Middle frontal gyrus (tissue), 1 donor: ENCODE data around the gene SP3.

Source experiments
- DNase-seq: peaks from one replicate; pipeline ENCODE4 v3.0.0-alpha.2; 2015; ENCODE audit warnings: low spot score; ENCODE audit errors: extremely low spot score

SP3 gene

DNA sequence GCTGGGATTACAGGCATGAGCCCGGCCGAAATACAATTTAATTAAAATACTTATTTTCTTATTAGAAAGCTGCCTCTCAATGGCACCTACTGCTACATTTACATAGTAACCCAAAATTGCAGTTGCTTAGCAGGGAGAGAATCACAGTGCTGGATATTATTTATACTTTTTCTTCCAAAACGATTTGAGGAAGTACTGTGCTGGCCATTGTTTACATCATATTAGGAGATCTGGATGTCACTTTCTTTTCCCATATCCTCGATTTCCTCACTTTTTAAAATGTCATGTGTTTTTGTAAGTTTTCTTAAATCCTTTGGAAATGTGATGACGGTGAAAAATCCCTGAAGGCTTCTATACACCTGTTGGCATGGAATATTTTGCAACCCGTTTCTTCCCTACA, 3.4 kb upstream of the SP3 start:
- no peak for DNase-seq

DNA sequence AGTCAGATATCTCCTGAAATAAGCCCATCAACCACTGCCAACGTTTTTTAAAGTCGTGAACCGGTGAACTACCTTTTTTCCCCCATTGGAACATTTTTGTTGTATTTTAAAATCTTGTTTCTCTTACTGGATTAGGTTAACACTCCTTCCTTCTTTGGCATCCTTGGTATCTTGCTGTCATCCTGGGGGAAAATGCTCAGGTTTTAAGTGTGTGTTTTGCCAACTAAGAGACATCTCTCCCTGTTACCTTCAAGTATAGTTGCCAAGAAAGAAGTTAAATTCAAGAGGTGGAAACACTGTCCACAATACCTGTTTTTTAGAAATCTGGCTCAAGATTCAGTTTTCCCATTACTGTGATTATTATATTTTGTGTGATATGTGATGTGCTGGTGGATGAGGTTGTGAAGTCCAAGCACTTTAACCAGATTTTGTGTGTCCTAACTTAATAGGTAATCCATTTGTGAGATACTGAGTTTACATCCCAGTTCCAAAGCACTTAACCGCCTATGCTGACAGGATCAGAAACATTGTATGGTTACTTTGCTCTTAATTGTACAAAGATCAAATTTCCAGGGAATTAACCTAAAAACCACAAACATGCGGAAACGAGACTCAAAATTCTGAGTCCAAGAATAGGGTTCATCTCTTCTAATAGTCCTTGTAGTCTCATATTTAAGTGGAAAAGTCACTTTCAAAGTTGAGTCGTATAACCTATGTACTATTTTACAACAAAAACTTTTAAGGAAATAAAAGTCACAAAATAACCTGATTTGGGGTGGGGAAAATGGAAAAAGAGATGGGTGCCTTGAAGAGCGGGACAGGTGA, 1.3 kb upstream of the SP3 start:
- DNase-seq: no peak

DNA sequence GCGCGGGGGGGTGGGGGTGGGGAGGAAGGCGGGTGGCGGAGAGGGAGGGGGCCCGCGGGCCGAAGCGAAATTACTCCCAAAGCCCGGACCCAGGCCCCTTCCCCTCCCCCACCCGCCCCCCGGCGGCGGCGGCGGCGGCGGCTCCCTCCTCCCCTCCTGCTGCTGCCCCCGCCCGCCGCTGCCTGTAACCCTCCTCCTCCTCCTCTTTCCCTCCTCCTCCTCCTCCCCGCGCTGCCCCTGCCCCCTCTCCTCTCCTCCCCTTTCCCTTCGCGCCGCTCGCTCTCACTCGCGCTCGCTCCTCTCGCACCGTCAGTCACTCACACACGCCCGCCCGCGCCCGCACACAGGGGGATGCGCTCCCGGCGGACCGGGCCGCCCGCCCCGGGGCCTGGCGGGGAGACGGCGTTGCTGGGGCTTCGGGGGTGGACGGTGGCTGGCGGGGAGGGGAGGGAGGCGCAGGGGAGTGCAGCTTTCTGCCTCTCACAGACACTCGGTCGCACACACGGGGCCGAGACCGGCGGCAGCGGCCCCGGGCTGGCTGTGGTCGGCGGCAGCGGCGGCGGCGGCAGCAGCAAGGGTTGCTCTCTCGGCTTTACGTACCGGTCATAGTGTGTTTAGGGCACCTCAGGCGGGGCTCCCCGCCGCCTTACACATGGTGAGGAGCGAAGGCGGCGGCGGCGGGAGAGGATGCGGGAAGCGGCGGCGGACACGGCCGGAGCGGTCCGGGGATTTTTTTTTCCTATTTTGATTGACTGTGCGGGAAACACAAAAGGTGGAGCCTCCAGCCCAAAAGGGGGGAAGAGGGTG, 405 bp downstream of the SP3 start:
- DNase-seq: peak; percentile 38

- peak; percentile 53 for DNase-seq
These were observed 1.2 kb downstream of the SP3 start for GRCh38 chr2:173963817-173964564.

GRCh38 chr2:173963323-173963816, 1.8 kb downstream of the SP3 start:
- DNase-seq: peak; percentile 16

- DNase-seq: no peak
These were observed 2.5 kb downstream of the SP3 start for GRCh38 chr2:173962583-173963110.

DNA sequence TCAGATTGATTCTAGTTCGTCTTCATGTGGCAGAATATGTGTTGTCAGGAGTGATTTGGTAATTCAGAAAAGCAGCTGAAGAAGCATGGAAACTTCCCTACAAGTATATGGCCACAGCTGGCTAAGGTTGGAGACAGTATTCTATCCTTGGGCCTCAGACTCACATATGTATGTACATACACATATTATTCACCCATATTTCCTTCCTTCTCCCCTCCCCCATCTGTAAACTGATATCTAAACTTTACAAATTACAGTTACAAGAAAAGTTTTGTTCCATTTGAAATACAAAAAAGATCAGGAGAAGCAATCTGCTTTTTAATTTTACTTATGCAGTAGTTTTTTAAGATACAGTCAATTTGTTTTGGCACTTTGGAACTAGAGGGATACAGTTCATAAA, 3.1 kb downstream of the SP3 start:
- no peak for DNase-seq

GRCh38 chr2:173961346-173961705, 3.8 kb downstream of the SP3 start:
- no peak for DNase-seq

DNA sequence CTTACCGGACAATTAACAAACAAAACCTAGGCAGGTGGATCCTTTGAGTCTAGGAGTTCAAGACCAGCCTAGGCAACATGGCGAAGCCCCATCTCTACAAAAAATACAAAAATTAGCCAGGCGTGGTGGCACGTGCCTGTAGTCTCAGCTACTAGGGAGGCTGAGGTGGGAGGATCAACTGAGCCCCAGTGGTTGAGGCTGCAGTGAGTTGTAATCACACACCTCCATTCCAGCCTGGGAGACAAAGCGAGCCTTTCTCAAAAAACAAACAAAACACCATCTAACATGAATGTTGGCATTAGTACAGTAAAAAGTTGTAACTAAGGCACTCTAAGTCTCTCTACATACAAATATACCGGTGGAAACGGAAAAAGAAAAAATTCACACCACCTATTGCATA, 5.3 kb downstream of the SP3 start:
- DNase-seq: no peak

DNA sequence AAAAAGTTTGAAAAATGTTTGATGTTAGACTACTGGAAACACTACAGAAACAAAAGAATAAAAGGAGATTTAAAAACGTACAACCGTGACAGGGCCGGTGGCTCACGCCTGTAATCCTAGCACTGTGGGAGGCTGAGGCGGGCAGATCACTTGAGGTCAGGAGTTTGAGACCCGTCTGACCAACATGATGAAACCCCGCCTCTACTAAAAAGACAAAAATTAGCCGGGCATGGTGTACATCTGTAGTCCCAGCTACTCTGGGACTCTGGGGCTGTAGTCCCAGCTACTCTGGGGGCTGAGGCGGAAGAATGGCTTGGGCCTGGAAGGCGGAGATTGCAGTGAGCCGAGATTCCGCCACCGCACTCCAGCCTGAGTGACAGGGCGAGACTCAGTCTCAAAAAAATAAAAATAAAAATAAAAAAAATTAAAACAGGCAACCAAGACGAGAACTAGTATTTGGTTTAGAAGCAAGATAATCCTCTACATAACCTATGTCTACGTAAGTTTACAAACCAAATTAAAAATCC, 5.8 kb downstream of the SP3 start:
- DNase-seq: no peak

DNA sequence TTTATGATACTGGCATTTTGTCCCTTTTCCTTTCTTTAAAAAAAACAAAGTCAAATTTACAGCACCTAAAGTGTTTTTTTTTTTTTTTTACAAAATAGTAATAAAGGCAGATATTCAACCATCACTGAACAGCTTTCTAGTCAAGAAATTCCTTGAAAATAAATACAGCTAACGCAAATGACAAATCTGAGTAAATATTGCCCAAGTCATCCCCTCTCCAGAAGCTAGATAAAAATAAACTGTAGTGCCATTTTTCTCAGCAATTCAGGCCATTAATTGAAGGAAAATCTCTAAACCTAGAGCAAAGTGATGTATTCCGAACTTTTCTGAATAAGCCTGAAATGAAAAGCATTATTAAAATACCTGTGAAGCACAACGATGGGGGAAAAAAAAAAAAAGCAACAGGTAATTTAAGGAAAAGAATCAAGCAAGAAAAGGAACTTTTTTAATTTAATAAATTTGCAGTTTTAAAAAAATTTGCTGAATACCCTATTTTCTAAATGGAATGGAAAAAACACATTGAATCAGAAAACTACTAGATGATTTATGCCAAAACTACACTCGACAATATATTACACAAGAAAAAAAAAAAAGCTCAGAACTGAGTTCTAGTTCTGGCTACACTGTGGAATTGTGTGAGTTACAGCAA, 6.9 kb downstream of the SP3 start:
- DNase-seq: no peak

DNA sequence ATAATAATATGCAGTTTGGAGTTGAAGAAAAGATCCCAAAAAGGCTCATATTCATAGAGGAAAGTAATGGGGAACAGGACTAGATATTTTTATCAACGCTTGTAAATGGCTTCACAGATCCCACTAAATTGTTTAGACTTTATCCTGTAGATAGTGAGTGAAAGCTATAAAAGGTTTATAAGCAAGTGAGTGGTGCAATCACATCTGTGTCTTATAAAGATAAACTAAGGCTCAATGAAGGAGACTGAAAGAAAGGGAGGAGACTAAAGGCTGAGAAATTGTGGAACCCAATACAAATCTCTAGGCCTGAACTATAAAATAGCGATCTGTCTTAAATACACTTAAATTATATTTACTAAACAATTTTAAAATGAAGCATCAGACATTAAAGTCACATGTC, 7.7 kb downstream of the SP3 start:
- no peak for DNase-seq

DNA sequence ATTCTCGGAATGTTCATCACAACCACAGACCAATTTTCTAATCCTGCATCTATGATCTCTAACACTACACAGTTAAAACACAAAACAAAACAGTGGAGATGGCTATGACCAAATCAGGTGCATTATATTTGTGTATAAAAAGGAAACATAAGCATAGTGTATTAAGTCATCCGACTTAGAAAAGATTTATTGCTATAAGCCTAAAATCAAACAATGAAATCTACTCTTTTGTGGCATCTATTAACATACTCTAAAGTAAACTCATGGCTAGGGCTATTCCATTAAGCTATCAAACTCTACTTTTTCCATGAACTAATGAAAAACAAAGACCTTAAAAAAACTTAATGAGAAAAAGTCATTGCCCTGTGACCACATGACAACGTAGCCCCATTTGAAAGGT, 8.7 kb downstream of the SP3 start:
- no peak for DNase-seq

GRCh38 chr2:173955867-173956266, 9.3 kb downstream of the SP3 start:
- no peak for DNase-seq

DNA sequence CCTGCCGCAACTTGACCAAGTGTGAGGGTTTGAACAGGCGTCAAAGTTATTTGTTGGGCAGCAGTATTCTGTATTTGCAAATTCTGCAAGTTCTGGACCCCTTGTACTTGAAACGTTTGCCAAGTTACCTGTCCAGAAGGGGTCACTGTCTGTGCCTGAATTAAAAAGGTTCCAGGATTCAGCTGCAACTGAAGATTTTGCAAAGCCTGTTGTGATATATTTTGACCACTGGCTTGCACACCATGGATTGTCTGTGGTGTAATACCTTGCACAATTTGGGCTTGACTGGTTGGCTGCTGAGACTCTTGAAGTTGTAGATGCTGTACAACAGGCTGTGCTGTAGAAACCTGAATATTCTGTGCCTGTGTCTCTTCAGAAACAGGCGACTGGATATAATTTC, 10.2 kb downstream of the SP3 start:
- no peak for DNase-seq

GRCh38 chr2:173953047-173953424, 12.1 kb downstream of the SP3 start:
- no peak for DNase-seq

- DNase-seq: no peak
These were observed 12.7 kb downstream of the SP3 start for GRCh38 chr2:173952267-173953046.

- DNase-seq: no peak
These were observed 16.3 kb downstream of the SP3 start for GRCh38 chr2:173948842-173949241.

GRCh38 chr2:173948198-173948597, 17.0 kb downstream of the SP3 start:
- no peak for DNase-seq

DNA sequence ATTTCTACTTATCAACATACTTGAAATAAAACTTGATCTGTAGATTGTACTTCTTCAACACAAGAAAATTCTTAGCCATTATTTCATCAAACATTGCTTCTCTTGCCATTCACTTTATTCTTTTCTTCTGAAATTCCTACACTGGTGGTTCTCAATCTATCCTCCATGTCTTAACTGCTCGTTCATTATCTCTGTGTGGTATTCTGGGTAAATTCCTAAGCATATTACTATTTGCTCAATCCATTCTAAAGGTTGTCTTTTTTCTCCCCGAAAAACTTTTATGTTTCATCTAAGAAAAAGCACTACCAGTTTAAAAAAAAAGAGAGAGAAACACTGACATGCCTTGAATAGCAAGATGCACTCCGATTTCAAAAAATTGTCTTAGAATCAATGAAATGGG, 18.0 kb downstream of the SP3 start:
- DNase-seq: no peak
